Keratinocyte (primary cell): Measurements from ENCODE around the gene CTTNBP2. TPM values are rescaled to one million over a fixed set of nuclear protein-coding genes. Genes with fewer than 3 reads are reported as not detected.

Experiments used
- DNase-seq: peaks from one replicate; pipeline ENCODE4 v3.0.0-alpha.2; 2011; ENCODE audit warnings: low read depth, missing footprints, low spot score
- FAIRE-seq: peaks from 2 replicates; lab custom pipeline; 2011; peaks lifted over from hg19 to GRCh38; lab: Jason Lieb, UNC
- H2AFZ ChIP-seq: 2 replicates; pipeline ENCODE4 v1.6.0; 2012; ENCODE audit warnings: low read length, control low read depth, inconsistent platforms; ENCODE audit not compliant: control insufficient read depth
- H3K27ac ChIP-seq: 2 replicates; pipeline ENCODE4 v1.5.1; 2011; ENCODE audit warnings: low read length; ENCODE audit not compliant: control insufficient read depth, insufficient read depth
- H3K27me3 ChIP-seq: 3 replicates; pipeline ENCODE4 v1.6.0; 2011; ENCODE audit warnings: low read length; ENCODE audit not compliant: control insufficient read depth, insufficient read depth; ENCODE audit errors: extremely low read depth
- H3K36me3 ChIP-seq, 2 experiments: 2 replicates in 1 of 2; 3 replicates in 1 of 2; pipeline ENCODE4 v1.5.1; 2011; ENCODE audit warnings: low read length in 2 of 2, mild to moderate bottlenecking in 1 of 2; ENCODE audit not compliant: control insufficient read depth in 2 of 2, insufficient read depth in 2 of 2; ENCODE audit errors: extremely low read depth in 1 of 2
- H3K4me1 ChIP-seq: 3 replicates; pipeline ENCODE4 v1.5.1; 2011; ENCODE audit warnings: low read length; ENCODE audit not compliant: control insufficient read depth, insufficient read depth; ENCODE audit errors: extremely low read depth
- H3K4me2 ChIP-seq: 3 replicates; pipeline ENCODE4 v1.6.0; 2011; ENCODE audit warnings: low read depth, low read length; ENCODE audit not compliant: control insufficient read depth, insufficient read depth; ENCODE audit errors: extremely low read depth
- H3K4me3 ChIP-seq, 3 experiments: fragments of 200-600 bp in 1 of 3; sonication (generic) in 1 of 3; 2 replicates in 2 of 3; 3 replicates in 1 of 3; pipeline ENCODE4 v1.5.1; 2011 to 2016; ENCODE audit warnings: low read length in 3 of 3, mild to moderate bottlenecking in 3 of 3, control low read depth in 2 of 3, inconsistent platforms in 1 of 3, low read depth in 1 of 3, mixed read lengths in 1 of 3, mixed run types in 1 of 3, moderate library complexity in 1 of 3; ENCODE audit not compliant: control insufficient read depth in 2 of 3, insufficient read depth in 2 of 3; ENCODE audit errors: extremely low read depth in 1 of 3
- H3K79me2 ChIP-seq: 2 replicates; pipeline ENCODE4 v1.6.0; 2012; ENCODE audit warnings: low read length; ENCODE audit not compliant: control insufficient read depth, insufficient read depth
- H3K9ac ChIP-seq: 3 replicates; pipeline ENCODE4 v1.6.0; 2011; ENCODE audit warnings: low read length; ENCODE audit not compliant: control insufficient read depth, insufficient read depth; ENCODE audit errors: extremely low read depth
- H3K9me1 ChIP-seq: 3 replicates; pipeline ENCODE4 v1.6.0; 2011; ENCODE audit warnings: low read length; ENCODE audit not compliant: control insufficient read depth, insufficient read depth; ENCODE audit errors: extremely low read depth
- H3K9me3 ChIP-seq: 2 replicates; pipeline ENCODE4 v1.5.1; 2012; ENCODE audit warnings: low read depth, low read length; ENCODE audit not compliant: control insufficient read depth
- H4K20me1 ChIP-seq: 3 replicates; pipeline ENCODE4 v1.6.0; 2011; ENCODE audit warnings: low read length; ENCODE audit not compliant: control insufficient read depth, insufficient read depth; ENCODE audit errors: extremely low read depth
- CTCF ChIP-seq, 3 experiments: IDR thresholded peaks in 1 of 3; conservative IDR thresholded peaks in 1 of 3; optimal IDR thresholded peaks in 1 of 3; 2 replicates in 2 of 3; 3 replicates in 1 of 3; pipeline versions ENCODE3 to v1.5.1; 2011; ENCODE audit warnings: low read length in 3 of 3, mild to moderate bottlenecking in 3 of 3, moderate library complexity in 2 of 3, control low read depth in 1 of 3, inconsistent platforms in 1 of 3; ENCODE audit not compliant: insufficient read depth in 2 of 3; ENCODE audit errors: extremely low read depth in 1 of 3
- EZH2 ChIP-seq: IDR thresholded peaks from one replicate; pipeline ENCODE4 v1.6.1; 2012; ENCODE audit warnings: inconsistent platforms, mild to moderate bottlenecking, low read length, moderate library complexity
- dilution Hi-C: fragments of 300-500 bp; cut with MboI; formaldehyde crosslinking; loops from one replicate; pipeline ENCODE4 v1.7.0; 2020; ENCODE audit warnings: low sequenced_read_pairs; ENCODE audit not compliant: extremely low pct_ligation_motif_present
- polyA plus RNA-seq, 5 experiments: library from polyadenylated mRNA; depleted of rRNA in 3 of 5; stranded (reverse) in 3 of 5; stranded (forward) in 1 of 5; unstranded in 1 of 5; fragments of >200 nt; gene quantifications; 1 replicate in 1 of 5; 2 replicates in 3 of 5; 3 replicates in 1 of 5; pipeline versions ENCODE4 v1.2.1 to v1.2.3, GENCODE V29; 2011 to 2012; ENCODE audit warnings: missing spikeins in 2 of 5, low read depth in 1 of 5, low replicate concordance in 1 of 5

CTTNBP2 gene
- polyA plus RNA-seq, 1 donor (not counting 4 experiments of a cell fraction or from before 2014, with no cell fraction given) = 0.55 TPM

GRCh38 chr7:117782761-117783160 lies 90.5 kb downstream of the CTTNBP2 start:
- no peak for FAIRE-seq
- TF ChIP-seq CTCF (optimal IDR thresholded peaks at IDR 0.05 in 1 of 3, IDR thresholded peaks at IDR 0.05 in 1 of 3, conservative IDR thresholded peaks at IDR 0.05 in 1 of 3; ENCODE audit: extremely low read depth in 1 of 3, insufficient read depth in 2 of 3, low read length in 3 of 3) (no peak), EZH2 (no peak)

GRCh38 chr7:117781707-117782106 lies 91.5 kb downstream of the CTTNBP2 start:
- Histone ChIP-seq H3K9ac (no peak overlapping the region), H3K79me2 (no peaks in the 10 kb centered on the region), H3K27ac (no peak overlapping the region), H3K4me3 (no peak overlapping the region), H4K20me1 (no peaks in the 10 kb centered on the region), H3K4me1 (peaks cover 3% of the 10 kb centered on the region), H3K9me3 (no peaks in the 10 kb centered on the region), H3K36me3 (no peaks in the 10 kb centered on the region), H3K4me2 (no peak overlapping the region), H3K9me1 (no peaks in the 10 kb centered on the region), H3K27me3 (no peaks in the 10 kb centered on the region), H2AFZ (no peak overlapping the region)
- FAIRE-seq = no peak
- TF ChIP-seq EZH2 = no peak
- peak in 1 of 3 experiments; percentile 11 for TF ChIP-seq CTCF (optimal IDR thresholded peaks at IDR 0.05 in 1 of 3, IDR thresholded peaks at IDR 0.05 in 1 of 3, conservative IDR thresholded peaks at IDR 0.05 in 1 of 3; ENCODE audit: extremely low read depth in 1 of 3, insufficient read depth in 2 of 3, low read length in 3 of 3)
- dilution Hi-C loops = no loop called here
- no peak for DNase-seq

More at GRCh38 chr7:117782761-117783160, 90.5 kb downstream of the CTTNBP2 start:
- H3K4me2 ChIP-seq = no peak overlapping the region
- no peaks in the 10 kb centered on the region for H3K9me1 ChIP-seq
- H3K27ac ChIP-seq = no peak overlapping the region
- no peaks in the 10 kb centered on the region for H3K9me3 ChIP-seq
- H2AFZ ChIP-seq = no peak overlapping the region
- no peaks in the 10 kb centered on the region for H3K79me2 ChIP-seq
- no peaks in the 10 kb centered on the region for H3K36me3 ChIP-seq
- DNase-seq = no peak
- no peak overlapping the region for H3K9ac ChIP-seq
- no peaks in the 10 kb centered on the region for H4K20me1 ChIP-seq
- no peak overlapping the region for H3K4me3 ChIP-seq
- H3K4me1 ChIP-seq = no peaks in the 10 kb centered on the region
- no peaks in the 10 kb centered on the region for H3K27me3 ChIP-seq
- dilution Hi-C loops = no loop called here
